MM.1S (cell line): Measurements from ENCODE around the gene MPC1L.

ENCODE experiments used
- DNase-seq: peaks from one replicate; pipeline ENCODE4 v3.0.0-alpha.2; 2015
- H2AFZ ChIP-seq: fragments of 300-600 bp; sonication (generic); 2 replicates; pipeline ENCODE4 v1.6.0; 2016; ENCODE audit warnings: antibody characterized with exemption, low read length
- H3F3A ChIP-seq: fragments of 300-600 bp; sonication (generic); 2 replicates; pipeline ENCODE4 v1.6.1; 2016; ENCODE audit warnings: mild to moderate bottlenecking, antibody characterized with exemption, low read length, moderate library complexity, mixed read lengths; ENCODE audit not compliant: insufficient read depth
- H3K27ac ChIP-seq: fragments of 300-600 bp; sonication (generic); 2 replicates; pipeline ENCODE4 v1.5.1; 2016; ENCODE audit warnings: mild to moderate bottlenecking, low read length
- H3K27me3 ChIP-seq: fragments of 300-600 bp; sonication (generic); replicated peaks from 2 replicates; pipeline ENCODE4 v1.6.0; 2016; ENCODE audit warnings: low read length; ENCODE audit not compliant: insufficient read depth
- H3K36me3 ChIP-seq: fragments of 300-600 bp; sonication (generic); replicated peaks from 2 replicates; pipeline ENCODE4 v1.6.1; 2016; ENCODE audit warnings: mild to moderate bottlenecking, low read length, mixed read lengths; ENCODE audit not compliant: insufficient read depth
- H3K4me1 ChIP-seq: fragments of 300-600 bp; sonication (generic); 2 replicates; pipeline ENCODE4 v1.6.1; 2016; ENCODE audit warnings: low read length, mixed read lengths
- H3K4me2 ChIP-seq: fragments of 300-600 bp; sonication (generic); 2 replicates; pipeline ENCODE4 v1.6.0; 2016; ENCODE audit warnings: low read depth, low read length
- H3K4me3 ChIP-seq: fragments of 300-600 bp; sonication (generic); 2 replicates; pipeline ENCODE4 v1.5.1; 2016; ENCODE audit warnings: low read length, mixed read lengths
- H3K79me2 ChIP-seq: fragments of 300-600 bp; sonication (generic); 2 replicates; pipeline ENCODE4 v1.6.1; 2016; ENCODE audit warnings: mixed run types, low read length, mixed read lengths
- H3K9ac ChIP-seq: fragments of 300-600 bp; sonication (generic); 2 replicates; pipeline ENCODE4 v1.6.1; 2016; ENCODE audit warnings: low read length, mixed read lengths
- H3K9me2 ChIP-seq: fragments of 300-600 bp; sonication (generic); replicated peaks from 2 replicates; pipeline ENCODE4 v1.6.1; 2016; ENCODE audit warnings: mild to moderate bottlenecking, low read length, mixed read lengths; ENCODE audit not compliant: insufficient read depth
- H3K9me3 ChIP-seq: fragments of 300-600 bp; sonication (generic); replicated peaks from 2 replicates; pipeline ENCODE4 v1.6.1; 2016; ENCODE audit warnings: mild to moderate bottlenecking, low read length, mixed read lengths; ENCODE audit not compliant: insufficient read depth
- H4K20me1 ChIP-seq: fragments of 300-600 bp; sonication (generic); 2 replicates; pipeline ENCODE4 v1.6.1; 2016; ENCODE audit warnings: mild to moderate bottlenecking, low read length, moderate library complexity, mixed read lengths; ENCODE audit not compliant: insufficient read depth
- CTCF ChIP-seq: fragments of 300-600 bp; sonication (generic); IDR thresholded peaks from 2 replicates; pipeline ENCODE4 v1.5.1; 2016; ENCODE audit warnings: antibody characterized with exemption, low read length, mixed read lengths
- EZH2 ChIP-seq: fragments of 300-600 bp; sonication (generic); optimal IDR thresholded peaks from 2 replicates; pipeline ENCODE3; 2017; ENCODE audit warnings: low read depth, mild to moderate bottlenecking, antibody characterized with exemption, low read length, mixed read lengths
- EZH2phosphoT487 ChIP-seq: fragments of 300-600 bp; sonication (generic); IDR thresholded peaks from 2 replicates; pipeline ENCODE4 v1.6.1; 2018; ENCODE audit warnings: antibody characterized with exemption, low read length

The MPC1L gene

DNA sequence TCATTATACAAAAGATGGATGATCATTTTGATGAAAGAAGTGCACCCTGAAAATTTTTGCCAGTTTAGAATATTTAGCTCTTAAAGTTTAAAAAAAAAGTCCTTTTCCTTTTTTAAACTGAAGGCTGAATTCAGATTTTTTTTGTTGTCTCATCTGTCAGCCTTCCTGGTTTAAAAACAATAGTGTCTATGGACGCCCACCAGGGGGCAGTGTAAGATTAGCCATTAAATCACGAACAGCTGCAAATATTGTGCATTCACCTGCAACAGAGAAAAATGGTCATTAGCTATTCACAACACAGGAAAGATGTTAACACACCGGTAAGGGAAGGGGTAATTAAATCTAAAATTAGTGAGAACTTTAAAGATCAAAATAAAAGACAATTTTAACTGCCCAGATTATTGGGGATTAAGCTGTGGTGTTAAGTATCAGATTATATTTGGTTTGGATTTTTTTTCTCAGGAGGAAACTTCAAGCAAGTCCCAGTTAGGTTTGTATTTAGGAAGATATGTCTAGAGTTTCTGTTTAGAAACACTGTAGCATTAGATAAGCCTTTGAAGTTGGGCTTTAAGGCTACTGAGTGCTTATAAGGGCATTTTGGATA is 28.5 kb downstream of the MPC1L start:
- no peaks in the 10 kb centered on the region for H3K9me3 ChIP-seq
- DNase-seq, result peak; percentile 70
- H3K4me1 ChIP-seq, result no peaks in the 10 kb centered on the region
- no peak overlapping the region for H3K9ac ChIP-seq
- H3K79me2 ChIP-seq, result peaks cover 4% of the 10 kb centered on the region
- H3F3A ChIP-seq, result 0 out of 2 replicates have a peak, but pooled peaks cover 3% of the 10 kb centered on the region
- H3K9me2 ChIP-seq, result no peaks in the 10 kb centered on the region
- H2AFZ ChIP-seq, result no peak overlapping the region
- H3K27me3 ChIP-seq, result no peaks in the 10 kb centered on the region
- no peak overlapping the region for H3K4me2 ChIP-seq
- no peak overlapping the region for H3K27ac ChIP-seq
- H4K20me1 ChIP-seq, result no peaks in the 10 kb centered on the region
- no peak overlapping the region for H3K4me3 ChIP-seq
- H3K36me3 ChIP-seq, result 0 out of 2 replicates have a peak, but pooled peaks cover 5% of the 10 kb centered on the region
- TF ChIP-seq EZH2 (no peak), CTCF (peak; percentile 65)

DNA sequence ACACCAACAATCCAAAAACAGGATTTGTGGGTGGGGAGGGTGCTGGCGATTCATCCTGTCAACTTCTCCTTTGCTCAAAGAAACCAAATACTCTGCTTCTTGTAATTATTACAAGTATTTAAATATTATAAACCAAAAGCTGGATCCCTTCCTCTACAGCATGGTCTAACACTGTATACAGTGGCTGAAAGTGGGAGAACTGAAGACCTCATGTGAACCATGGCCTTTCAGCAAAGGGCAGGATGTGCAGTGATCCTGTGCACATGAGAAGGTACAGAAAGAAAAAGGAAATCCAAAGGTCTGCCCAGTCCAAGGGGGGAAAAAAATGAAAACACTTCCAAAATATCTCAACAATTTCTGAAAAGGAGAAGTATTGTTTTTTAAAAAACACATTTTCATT is 29.4 kb downstream of the MPC1L start:
- 0 out of 2 replicates have a peak, but pooled peaks cover 5% of the 10 kb centered on the region for H3K36me3 ChIP-seq
- no peak overlapping the region for H3K4me2 ChIP-seq
- H3K9me3 ChIP-seq, result no peaks in the 10 kb centered on the region
- no peak overlapping the region for H3K4me3 ChIP-seq
- no peak overlapping the region for H2AFZ ChIP-seq
- no peaks in the 10 kb centered on the region for H3K9me2 ChIP-seq
- H3K27ac ChIP-seq, result no peak overlapping the region
- H4K20me1 ChIP-seq, result no peaks in the 10 kb centered on the region
- no peaks in the 10 kb centered on the region for H3K27me3 ChIP-seq
- no peaks in the 10 kb centered on the region for H3K79me2 ChIP-seq
- no peak for DNase-seq
- TF ChIP-seq EZH2, result no peak
- no peak for TF ChIP-seq EZH2phosphoT487
- TF ChIP-seq CTCF, result no peak
- no peak overlapping the region for H3K9ac ChIP-seq
- 0 out of 2 replicates have a peak, but pooled peaks cover 3% of the 10 kb centered on the region for H3F3A ChIP-seq
- H3K4me1 ChIP-seq, result no peaks in the 10 kb centered on the region

DNA sequence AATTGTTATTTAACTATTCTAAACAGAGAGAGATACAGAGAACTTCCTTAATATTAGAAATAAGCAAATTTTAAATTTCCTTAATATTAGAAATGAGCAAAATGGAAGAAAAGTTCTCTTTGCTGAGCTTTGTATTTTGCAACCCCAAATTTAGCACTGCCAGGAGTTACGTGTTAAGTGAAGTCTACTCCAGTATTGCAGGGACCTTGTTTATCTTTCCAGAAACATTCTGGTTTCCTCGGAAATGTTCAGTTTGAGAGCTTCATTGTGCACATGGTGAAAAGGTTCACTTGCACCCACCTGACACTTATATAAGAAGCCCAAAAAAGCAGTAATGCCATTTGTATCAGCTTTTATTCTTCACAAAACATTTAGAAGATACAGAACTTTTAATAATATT is 30.3 kb downstream of the MPC1L start:
- H3F3A ChIP-seq, result 0 out of 2 replicates have a peak, but pooled peaks cover 3% of the 10 kb centered on the region
- no peak for TF ChIP-seq EZH2phosphoT487
- TF ChIP-seq EZH2, result no peak
- no peaks in the 10 kb centered on the region for H3K4me1 ChIP-seq
- no peaks in the 10 kb centered on the region for H3K9me3 ChIP-seq
- no peaks in the 10 kb centered on the region for H4K20me1 ChIP-seq
- DNase-seq, result no peak
- no peak overlapping the region for H3K4me2 ChIP-seq
- no peak overlapping the region for H3K9ac ChIP-seq
- H3K79me2 ChIP-seq, result no peaks in the 10 kb centered on the region
- H3K27me3 ChIP-seq, result no peaks in the 10 kb centered on the region
- H3K9me2 ChIP-seq, result no peaks in the 10 kb centered on the region
- H3K4me3 ChIP-seq, result no peak overlapping the region
- no peak overlapping the region for H3K27ac ChIP-seq
- H2AFZ ChIP-seq, result no peak overlapping the region
- H3K36me3 ChIP-seq, result 0 out of 2 replicates have a peak, but pooled peaks cover 5% of the 10 kb centered on the region

DNA sequence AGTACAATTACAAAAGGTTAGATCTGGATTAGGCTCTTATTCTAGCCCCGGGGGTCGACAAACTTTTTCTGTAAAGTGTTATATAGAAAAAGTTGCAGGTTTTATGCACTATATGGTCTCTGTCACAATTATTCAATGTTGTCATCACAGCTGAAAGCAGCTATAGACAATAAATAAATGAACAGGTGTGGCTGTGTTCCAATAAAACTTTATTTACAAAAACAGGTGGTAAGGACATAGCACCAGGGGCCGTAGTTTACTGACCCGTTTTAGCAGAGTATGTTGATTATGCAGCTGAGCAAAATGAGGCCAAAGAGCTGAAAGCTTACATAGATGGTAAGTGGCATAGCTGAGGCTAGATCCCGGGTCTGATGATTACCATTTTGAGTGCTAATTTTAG is 37.2 kb downstream of the MPC1L start:
- no peak overlapping the region for H2AFZ ChIP-seq
- no peak overlapping the region for H3K27ac ChIP-seq
- no peaks in the 10 kb centered on the region for H3K79me2 ChIP-seq
- no peaks in the 10 kb centered on the region for H4K20me1 ChIP-seq
- no peak overlapping the region for H3K9ac ChIP-seq
- H3K9me2 ChIP-seq, result no peaks in the 10 kb centered on the region
- no peaks in the 10 kb centered on the region for H3K36me3 ChIP-seq
- DNase-seq, result no peak
- H3K4me2 ChIP-seq, result no peak overlapping the region
- H3F3A ChIP-seq, result no peaks in the 10 kb centered on the region
- no peak overlapping the region for H3K4me3 ChIP-seq
- no peaks in the 10 kb centered on the region for H3K9me3 ChIP-seq
- TF ChIP-seq EZH2phosphoT487 (no peak), CTCF (no peak), EZH2 (no peak)
- H3K27me3 ChIP-seq, result no peaks in the 10 kb centered on the region
- H3K4me1 ChIP-seq, result no peaks in the 10 kb centered on the region
